Ishikawa (cell line): ENCODE data around the gene ELAVL2.

Experiments used
- EP300 ChIP-seq: IDR thresholded peaks from 2 replicates; pipeline ENCODE4 v1.6.1; 2012; ENCODE audit warnings: borderline replicate concordance
- FOXM1 ChIP-seq: IDR thresholded peaks from 2 replicates; pipeline ENCODE4 v1.6.1; 2012; ENCODE audit warnings: low read depth, borderline replicate concordance
- MAX ChIP-seq: IDR thresholded peaks from 2 replicates; pipeline ENCODE4 v1.6.1; 2012
- NFIC ChIP-seq: IDR thresholded peaks from 2 replicates; pipeline ENCODE4 v1.6.1; 2012
- RAD21 ChIP-seq: IDR thresholded peaks from 2 replicates; pipeline ENCODE4 v1.6.1; 2012; ENCODE audit warnings: low read depth
- REST ChIP-seq: IDR thresholded peaks from 2 replicates; pipeline ENCODE4 v1.6.1; 2012; ENCODE audit warnings: low read depth, mild to moderate bottlenecking
- TEAD4 ChIP-seq: IDR thresholded peaks from 2 replicates; pipeline ENCODE4 v1.6.1; 2012
- USF1 ChIP-seq: IDR thresholded peaks from 2 replicates; pipeline ENCODE4 v1.6.1; 2012

GRCh38 chr9:23768861-23769260 is 57.2 kb downstream of the ELAVL2 start:
- TF ChIP-seq RAD21: no peak
- TF ChIP-seq EP300: no peak
- TF ChIP-seq REST: no peak
- TF ChIP-seq MAX: no peak
- no peak for TF ChIP-seq USF1
- TF ChIP-seq NFIC: no peak
- no peak for TF ChIP-seq TEAD4
- TF ChIP-seq FOXM1: no peak
